ENCODE measurements around the gene DDIT4L. TPM values are rescaled to one million over a fixed set of nuclear protein-coding genes. Genes with fewer than 3 reads are reported as not detected.

The DDIT4L gene
- 5.4 TPM for total RNA-seq

GRCh38 chr4:100189820-100190642, at the start of gene DDIT4L:
TSS of gene DDIT4L (minus strand) at chr4:100190468. CDS start at chr4:100189983, 485 bp downstream.
- no peaks in the 10 kb centered on the region for H3K36me3 ChIP-seq
- TF ChIP-seq CTCF (IDR thresholded peaks at IDR 0.05) (no peak), POLR2AphosphoS5 (IDR thresholded peaks at IDR 0.05; ENCODE audit: insufficient read depth in 1 of 2, low read depth in 1 of 2) (no peak), POLR2A (IDR thresholded peaks at IDR 0.05) (no peak)
- intact Hi-C loops (cut with DNase I), result no loop called here
- peak within 1 kb of the TSS; percentile 67 for H3K27ac ChIP-seq
- no peak for DNase-seq (ENCODE audit: extremely low spot score in 2 of 2)
- H3K9me3 ChIP-seq, result no peaks in the 10 kb centered on the region
- peaks cover 32% of the 10 kb centered on the region for H3K4me1 ChIP-seq
- H3K4me3 ChIP-seq, result peak within 1 kb of the TSS; percentile 65 to 72
- no peaks in the 10 kb centered on the region for H3K27me3 ChIP-seq

GRCh38 chr4:100240008-100240407, 49.7 kb upstream of the DDIT4L start:
- intact Hi-C loops (cut with DNase I), result no loop called here

GRCh38 chr4:100224721-100225120, 34.5 kb upstream of the DDIT4L start:
- TF ChIP-seq POLR2AphosphoS5 (IDR thresholded peaks at IDR 0.05; ENCODE audit: insufficient read depth in 1 of 2, low read depth in 1 of 2), result no peak
- TF ChIP-seq POLR2A (IDR thresholded peaks at IDR 0.05), result no peak
- no peak for TF ChIP-seq CTCF (IDR thresholded peaks at IDR 0.05)
- intact Hi-C loops (cut with DNase I), result no loop called here
- H3K4me3 ChIP-seq, result no peak overlapping the region
- peaks cover 4% of the 10 kb centered on the region for H3K9me3 ChIP-seq
- no peaks in the 10 kb centered on the region for H3K36me3 ChIP-seq
- DNase-seq (ENCODE audit: extremely low spot score in 2 of 2), result no peak
- H3K4me1 ChIP-seq, result no peaks in the 10 kb centered on the region
- no peaks in the 10 kb centered on the region for H3K27me3 ChIP-seq
- no peak overlapping the region for H3K27ac ChIP-seq

More at GRCh38 chr4:100240008-100240407, 49.7 kb upstream of the DDIT4L start:
- TF ChIP-seq POLR2AphosphoS5 (IDR thresholded peaks at IDR 0.05; ENCODE audit: insufficient read depth in 1 of 2, low read depth in 1 of 2), result no peak
- no peak for TF ChIP-seq POLR2A (IDR thresholded peaks at IDR 0.05)
- no peak for TF ChIP-seq CTCF (IDR thresholded peaks at IDR 0.05)
- no peak overlapping the region for H3K4me3 ChIP-seq
- H3K27me3 ChIP-seq, result no peaks in the 10 kb centered on the region
- DNase-seq (ENCODE audit: extremely low spot score in 2 of 2), result no peak
- no peaks in the 10 kb centered on the region for H3K9me3 ChIP-seq
- H3K4me1 ChIP-seq, result no peaks in the 10 kb centered on the region
- H3K36me3 ChIP-seq, result no peaks in the 10 kb centered on the region
- no peak overlapping the region for H3K27ac ChIP-seq

- DNase-seq (ENCODE audit: extremely low spot score in 2 of 2), result no peak
- Histone ChIP-seq H3K9me3 (peaks cover 4% of the 10 kb centered on the region), H3K27ac (no peak overlapping the region), H3K27me3 (no peaks in the 10 kb centered on the region), H3K4me1 (no peaks in the 10 kb centered on the region), H3K36me3 (no peaks in the 10 kb centered on the region), H3K4me3 (no peak overlapping the region)
- intact Hi-C loops (cut with DNase I), result no loop called here
- TF ChIP-seq POLR2AphosphoS5 (IDR thresholded peaks at IDR 0.05; ENCODE audit: insufficient read depth in 1 of 2, low read depth in 1 of 2), result no peak
- no peak for TF ChIP-seq CTCF (IDR thresholded peaks at IDR 0.05)
- TF ChIP-seq POLR2A (IDR thresholded peaks at IDR 0.05), result no peak
These were observed 33.9 kb upstream of the DDIT4L start for GRCh38 chr4:100224160-100224559.

GRCh38 chr4:100208964-100209363, 18.7 kb upstream of the DDIT4L start:
- H3K27me3 ChIP-seq, result no peaks in the 10 kb centered on the region
- no peak for DNase-seq (ENCODE audit: extremely low spot score in 2 of 2)
- no peaks in the 10 kb centered on the region for H3K36me3 ChIP-seq
- TF ChIP-seq POLR2AphosphoS5 (IDR thresholded peaks at IDR 0.05; ENCODE audit: insufficient read depth in 1 of 2, low read depth in 1 of 2) (no peak), POLR2A (IDR thresholded peaks at IDR 0.05) (no peak), CTCF (IDR thresholded peaks at IDR 0.05) (no peak)
- no peaks in the 10 kb centered on the region for H3K9me3 ChIP-seq
- H3K4me1 ChIP-seq, result no peaks in the 10 kb centered on the region
- intact Hi-C loops (cut with DNase I), result no loop called here
- no peak overlapping the region for H3K4me3 ChIP-seq
- no peak overlapping the region for H3K27ac ChIP-seq
